ENCODE results near the gene ADAMTS19.
"Not testable (repeated sequence)": the region's sequence is repeated elsewhere in the genome, so short reads cannot be mapped to it uniquely, and the experiment has no call there.

ADAMTS19 gene

GRCh38 chr5:129426071-129426470, 34.0 kb upstream of the ADAMTS19 start:
- H3K4me3 ChIP-seq (ENCODE audit: low read depth, low read length) = no peak overlapping the region
- no peak for TF ChIP-seq CTCF (IDR thresholded peaks at IDR 0.05; ENCODE audit: borderline replicate concordance, insufficient read depth, low read depth, low read length)

GRCh38 chr5:129428636-129429035, 31.5 kb upstream of the ADAMTS19 start:
- not testable (repeated sequence) for H3K4me3 ChIP-seq (ENCODE audit: low read depth, low read length)

- no peak for TF ChIP-seq CTCF (IDR thresholded peaks at IDR 0.05; ENCODE audit: borderline replicate concordance, insufficient read depth, low read depth, low read length)
- no peak overlapping the region for H3K4me3 ChIP-seq (ENCODE audit: low read depth, low read length)
These were observed 28.7 kb upstream of the ADAMTS19 start for GRCh38 chr5:129431406-129431805.

GRCh38 chr5:129438322-129438721, 21.8 kb upstream of the ADAMTS19 start:
- no peak for TF ChIP-seq CTCF (IDR thresholded peaks at IDR 0.05; ENCODE audit: borderline replicate concordance, insufficient read depth, low read depth, low read length)
- H3K4me3 ChIP-seq (ENCODE audit: low read depth, low read length) = no peak overlapping the region

GRCh38 chr5:129440424-129440823, 19.7 kb upstream of the ADAMTS19 start:
- no peak overlapping the region for H3K4me3 ChIP-seq (ENCODE audit: low read depth, low read length)
- no peak for TF ChIP-seq CTCF (IDR thresholded peaks at IDR 0.05; ENCODE audit: borderline replicate concordance, insufficient read depth, low read depth, low read length)

- no peak overlapping the region for H3K4me3 ChIP-seq (ENCODE audit: low read depth, low read length)
- no peak for TF ChIP-seq CTCF (IDR thresholded peaks at IDR 0.05; ENCODE audit: borderline replicate concordance, insufficient read depth, low read depth, low read length)
These were observed 19.0 kb upstream of the ADAMTS19 start for GRCh38 chr5:129441096-129441495.

- no peak overlapping the region for H3K4me3 ChIP-seq (ENCODE audit: low read depth, low read length)
- no peak for TF ChIP-seq CTCF (IDR thresholded peaks at IDR 0.05; ENCODE audit: borderline replicate concordance, insufficient read depth, low read depth, low read length)
These were observed 14.7 kb upstream of the ADAMTS19 start for GRCh38 chr5:129445379-129445778.

- TF ChIP-seq CTCF (IDR thresholded peaks at IDR 0.05; ENCODE audit: borderline replicate concordance, insufficient read depth, low read depth, low read length) = no peak
- H3K4me3 ChIP-seq (ENCODE audit: low read depth, low read length) = no peak overlapping the region
These were observed 12.1 kb upstream of the ADAMTS19 start for GRCh38 chr5:129447968-129448367.
